ENCODE data around the gene PGM5.

DNA sequence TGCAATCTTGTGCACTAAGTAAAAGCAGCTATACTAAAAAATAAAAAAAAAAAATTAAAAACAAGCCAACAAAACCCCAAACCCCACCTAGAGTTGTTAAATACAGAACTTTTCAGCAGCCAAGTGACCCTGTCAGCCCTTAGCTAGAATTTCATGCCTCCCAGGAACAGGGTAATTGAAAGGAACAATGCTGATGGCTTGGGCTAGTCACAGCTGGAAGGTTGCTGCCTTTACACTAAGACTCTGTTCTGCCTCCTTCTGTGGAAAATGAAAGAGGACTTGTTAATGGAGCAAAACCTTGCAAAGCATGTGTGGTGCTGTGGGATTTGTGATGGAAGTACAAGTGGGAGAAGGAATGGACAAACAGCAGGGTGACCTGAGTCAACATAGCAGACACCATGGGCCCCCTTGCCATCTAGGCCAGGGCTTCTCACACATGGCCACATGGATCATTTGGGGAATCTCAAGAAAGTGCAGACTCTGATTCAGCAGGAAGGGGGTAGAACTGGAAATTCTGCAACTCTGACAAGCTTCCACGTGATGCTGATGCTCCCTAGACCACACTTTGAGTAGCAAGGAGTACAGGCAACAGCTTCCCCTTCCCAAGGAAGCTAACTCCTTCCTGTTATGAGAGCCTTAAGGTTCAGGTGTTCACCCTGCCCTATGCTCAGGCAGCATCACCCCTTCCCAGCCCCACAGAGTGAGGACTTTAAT lies 199.2 kb downstream of the PGM5 start:
- TF ChIP-seq POLR2A (IDR thresholded peaks at IDR 0.05; ENCODE audit: low read length) (no peak), GATA1 (IDR thresholded peaks at IDR 0.05; ENCODE audit: low read depth, low read length) (no peak)

Data from erythroblast (primary cell).